ENCODE measurements around the gene LST1.
A peak's percentile ranks its signal among the peaks of the same experiment; 100 is the strongest.
"Not testable (repeated sequence)": the region's sequence is repeated elsewhere in the genome, so short reads cannot be mapped to it uniquely, and the experiment has no call there.

The LST1 gene

GRCh38 chr6:31581434-31582229 is 4.4 kb upstream of the LST1 start:
- no peak for DNase-seq

- no peak for DNase-seq
These were observed 3.8 kb upstream of the LST1 start, which contains the start of gene LTB for GRCh38 chr6:31582230-31582643. TSS of gene LTB (minus strand) at chr6:31582424. CDS start at chr6:31582417, 7 bp downstream.

GRCh38 chr6:31585491-31585890 is 586 bp upstream of the LST1 start:
- no peak for DNase-seq

- DNase-seq, result no peak
These were observed 663 bp downstream of the LST1 start for GRCh38 chr6:31586599-31587281.

GRCh38 chr6:31587791-31588777 is 2.0 kb downstream of the LST1 start:
- DNase-seq, result no peak

DNA sequence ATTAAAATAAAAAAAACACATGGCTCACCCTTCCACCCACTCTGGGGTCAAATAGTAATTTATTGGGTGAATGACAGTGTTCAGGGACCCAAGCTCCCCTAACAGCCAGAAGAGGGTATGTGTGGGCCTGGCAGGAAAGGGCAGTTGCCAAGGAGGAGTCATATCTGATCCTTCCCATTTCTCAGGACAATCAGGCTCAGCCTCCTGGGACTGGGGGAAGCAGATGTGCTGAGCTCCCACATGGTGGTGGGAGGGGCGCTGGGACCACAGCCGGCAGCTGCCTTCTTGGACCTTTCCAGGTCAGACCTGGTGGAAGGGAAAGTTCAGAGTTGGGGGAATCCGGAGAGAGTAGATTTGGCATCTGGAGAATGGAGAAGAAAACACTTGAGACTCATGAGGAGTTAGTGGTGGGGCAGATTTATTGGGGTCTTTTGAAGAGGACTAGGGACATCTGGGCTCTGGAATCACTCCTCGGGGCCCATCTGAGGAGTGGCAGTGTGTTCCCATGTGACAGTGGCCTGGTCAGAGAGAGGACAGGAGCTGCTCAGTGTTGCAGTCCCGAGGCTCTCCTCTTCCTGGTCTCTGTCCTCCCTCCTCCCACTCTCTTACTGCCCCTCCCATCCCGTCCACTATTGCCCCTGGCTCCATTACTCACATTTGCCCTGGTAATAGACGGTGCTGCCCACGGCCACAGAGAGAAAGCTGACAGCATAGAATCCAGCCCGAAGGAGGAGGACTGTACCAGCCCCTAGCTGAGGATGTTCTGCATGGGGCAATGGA is 3.0 kb downstream of the LST1 start:
- DNase-seq, result no peak

DNA sequence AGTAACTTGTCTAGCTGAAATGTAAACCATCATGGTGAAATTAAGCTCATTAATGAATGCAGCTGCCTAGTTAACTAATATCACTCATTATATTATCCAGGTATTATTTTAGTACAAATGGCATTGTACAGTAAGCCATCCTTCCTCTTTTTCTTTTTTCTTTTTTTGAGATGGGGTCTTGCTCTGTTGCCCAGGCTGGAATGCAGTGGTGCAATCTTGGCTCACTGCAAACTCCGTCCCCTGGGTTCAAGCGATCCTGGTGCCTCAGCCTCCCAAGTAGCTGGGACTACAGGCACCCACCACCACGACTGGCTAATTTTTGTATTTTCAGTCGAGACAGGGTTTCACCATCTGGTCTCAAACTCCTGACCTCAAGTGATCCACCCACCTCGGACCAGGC is 4.6 kb downstream of the LST1 start:
- DNase-seq, result not testable (repeated sequence)

DNA sequence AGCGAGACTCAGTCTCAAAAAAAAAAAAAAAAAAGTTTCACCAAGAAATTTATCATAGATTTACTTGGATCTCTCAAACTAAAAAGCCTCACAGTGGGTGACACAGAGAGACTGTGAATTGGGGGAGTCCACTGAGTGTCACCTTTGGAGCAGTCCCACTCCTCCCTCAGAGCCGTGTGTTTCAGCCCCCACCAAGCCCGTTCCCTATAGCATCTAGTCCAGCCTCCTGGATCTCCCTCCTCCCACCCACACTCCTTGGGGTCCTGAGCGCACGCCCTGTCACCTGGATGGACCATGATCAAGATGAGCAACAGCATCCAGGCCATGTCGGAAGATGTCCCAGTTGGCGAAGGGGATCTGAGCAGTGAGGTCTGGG is 6.3 kb downstream of the LST1 start:
- no peak for DNase-seq

DNA sequence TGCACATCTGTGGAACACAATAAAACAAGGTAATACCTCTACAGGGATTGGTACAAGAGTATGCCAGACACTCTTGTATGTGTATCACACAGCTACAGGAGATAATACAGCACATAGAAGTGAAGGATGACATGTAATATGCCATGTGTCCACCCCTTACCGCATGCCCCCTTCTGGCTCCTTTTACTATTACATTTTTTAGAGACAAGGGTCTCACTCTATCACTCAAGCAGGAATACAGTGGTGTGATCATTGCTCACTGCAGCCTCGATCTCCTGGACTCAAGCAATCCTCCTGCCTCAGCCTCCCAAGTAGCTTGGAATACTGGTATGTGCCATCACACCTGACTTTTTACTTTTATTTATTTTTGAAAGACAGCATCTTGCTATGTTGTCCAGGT is 10.9 kb downstream of the LST1 start:
- DNase-seq, result no peak

- DNase-seq, result no peak
These were observed 21.2 kb downstream of the LST1 start for GRCh38 chr6:31607317-31607716.

- DNase-seq, result no peak
These were observed 23.7 kb downstream of the LST1 start for GRCh38 chr6:31609519-31610406.

DNA sequence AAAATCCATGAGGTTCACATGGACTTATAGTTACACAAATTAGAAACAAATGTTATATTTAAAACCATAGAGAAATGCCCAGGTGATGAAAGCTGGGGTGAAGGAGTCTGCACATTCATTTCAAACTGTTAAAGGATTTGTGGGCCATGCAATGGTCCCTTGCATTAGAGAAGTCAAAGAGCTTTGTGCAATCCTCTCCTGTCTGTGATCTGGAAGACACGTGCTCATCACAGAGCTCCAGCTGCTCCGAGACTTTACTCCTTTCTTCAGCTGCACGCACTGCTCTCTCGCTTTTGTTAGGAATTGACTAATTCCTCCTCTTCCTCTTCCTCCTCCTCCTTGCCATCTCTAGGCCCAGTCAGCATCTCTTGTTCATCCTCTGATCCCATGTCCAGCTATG is 24.9 kb downstream of the LST1 start:
- no peak for DNase-seq

DNA sequence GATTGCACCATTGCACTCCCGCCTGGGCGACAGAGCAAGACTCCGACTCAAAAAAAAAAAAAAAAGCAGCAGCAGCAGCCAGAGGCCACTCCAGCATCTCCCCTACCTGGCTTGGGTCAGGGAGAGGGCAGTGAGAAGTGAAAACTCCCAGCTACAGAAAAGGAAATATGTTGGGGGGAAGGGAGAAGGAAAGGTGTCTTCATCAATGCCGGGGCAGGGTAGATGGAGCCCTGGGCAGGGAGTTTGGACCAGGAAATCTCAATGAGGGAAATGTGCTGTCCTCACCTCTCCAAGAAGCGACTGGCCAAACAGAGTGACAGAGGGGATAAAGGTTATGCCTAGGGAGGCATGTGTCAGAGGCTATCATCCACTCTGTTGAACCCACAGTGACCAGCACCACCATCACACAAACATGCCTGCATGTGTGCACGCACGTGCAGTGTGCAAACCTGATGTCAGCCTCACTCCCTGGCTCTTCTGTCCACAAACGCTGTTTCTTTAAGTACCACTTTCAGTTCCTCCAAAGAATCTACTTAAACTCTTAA is 28.1 kb downstream of the LST1 start:
- DNase-seq, result no peak

- no peak for DNase-seq
These were observed 28.9 kb downstream of the LST1 start, which contains the start of gene AIF1 for GRCh38 chr6:31614684-31615578. TSS of gene AIF1 (plus strand) at chr6:31615234. CDS start at chr6:31615330, 96 bp downstream.

DNA sequence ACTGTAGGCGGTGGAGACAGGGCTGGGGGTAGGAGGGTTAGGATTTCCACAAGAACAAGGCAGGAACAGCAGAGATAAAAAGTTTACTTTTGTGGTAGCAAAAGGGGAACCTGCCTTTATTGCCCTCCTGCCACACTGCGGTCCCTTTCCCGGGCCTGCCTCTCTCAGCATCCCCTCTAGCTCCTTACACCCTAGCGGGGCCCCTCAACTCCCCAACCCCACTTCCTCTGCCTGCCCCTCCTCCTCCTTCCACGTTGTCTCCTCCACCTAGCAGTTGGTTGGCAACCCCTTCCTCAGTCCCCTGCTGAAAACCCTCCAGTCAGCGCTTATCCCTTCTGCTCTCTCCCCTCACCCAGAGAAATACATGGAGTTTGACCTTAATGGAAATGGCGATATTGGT is 29.7 kb downstream of the LST1 start:
- peak; percentile 28 for DNase-seq

GRCh38 chr6:31617010-31617409 is 30.9 kb downstream of the LST1 start:
- no peak for DNase-seq

- DNase-seq, result peak; percentile 93
These were observed 33.9 kb downstream of the LST1 start for GRCh38 chr6:31619805-31620585.

GRCh38 chr6:31620586-31621319 is 34.7 kb downstream of the LST1 start, which contains the start of gene PRRC2A:
TSS of gene PRRC2A (plus strand) at chr6:31620715. CDS start at chr6:31622790, 2,075 bp downstream.
- peak; percentile 94 for DNase-seq
